Inflammatory macrophage treated with lipopolysaccharide for 4 hours (primary cell): ENCODE results near the gene APOL3.
"Not testable (repeated sequence)": the region's sequence is repeated elsewhere in the genome, so short reads cannot be mapped to it uniquely, and the experiment has no call there.

ENCODE experiments used
- DNase-seq: peaks from one replicate; pipeline ENCODE4 v3.0.0-alpha.2; 2020

Gene APOL3

DNA sequence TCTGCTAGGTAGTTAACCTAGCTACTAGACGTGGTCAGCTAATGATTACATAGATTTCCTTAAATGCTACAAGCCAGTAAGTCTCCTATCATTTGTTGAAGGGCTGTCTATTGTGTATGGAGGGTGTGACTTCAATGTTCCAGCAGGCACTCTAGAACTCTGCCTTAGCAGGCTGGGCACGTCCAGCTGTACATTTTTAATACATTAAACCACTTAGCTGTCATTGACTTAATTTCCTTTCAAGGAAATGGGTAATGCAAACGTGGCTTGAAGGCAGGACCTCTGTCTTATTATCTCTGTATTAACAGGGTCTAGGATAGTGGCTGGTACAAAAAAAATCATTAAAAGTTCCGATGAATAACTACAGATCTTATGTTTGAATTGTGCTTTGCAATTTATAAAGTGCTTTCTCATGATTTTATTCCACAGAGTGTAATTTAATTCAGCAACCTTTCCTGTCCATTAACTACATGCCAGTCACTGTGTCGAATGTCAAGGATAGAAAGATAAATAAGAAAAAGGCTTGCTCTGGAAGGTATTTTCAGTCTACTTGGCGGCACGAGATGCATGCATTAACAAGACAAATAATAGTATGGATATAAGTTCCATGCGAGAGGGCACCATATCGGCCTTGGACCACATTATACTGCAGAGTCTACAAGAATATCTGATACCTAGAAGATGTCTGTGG is 60.3 kb downstream of the APOL3 start:
- DNase-seq, result no peak

DNA sequence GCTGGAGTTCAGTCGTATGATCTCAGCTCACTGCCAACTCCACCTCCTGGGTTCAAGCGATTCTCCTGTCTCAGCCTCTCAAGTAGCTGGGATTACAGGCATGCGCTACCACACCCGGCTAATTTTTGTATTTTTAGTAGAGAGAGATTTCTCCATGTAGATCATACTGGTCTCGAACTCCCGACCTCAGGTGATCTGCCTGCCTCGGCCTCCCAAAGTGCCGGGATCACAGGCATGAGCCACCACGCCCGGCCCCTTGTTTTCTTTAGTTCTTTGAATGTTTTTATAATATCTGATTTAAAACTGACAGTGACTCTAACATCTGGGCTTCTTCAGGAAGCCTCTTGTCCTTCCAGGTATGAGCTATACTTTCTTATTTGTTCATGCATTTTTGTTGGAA is 61.0 kb downstream of the APOL3 start:
- not testable (repeated sequence) for DNase-seq

DNA sequence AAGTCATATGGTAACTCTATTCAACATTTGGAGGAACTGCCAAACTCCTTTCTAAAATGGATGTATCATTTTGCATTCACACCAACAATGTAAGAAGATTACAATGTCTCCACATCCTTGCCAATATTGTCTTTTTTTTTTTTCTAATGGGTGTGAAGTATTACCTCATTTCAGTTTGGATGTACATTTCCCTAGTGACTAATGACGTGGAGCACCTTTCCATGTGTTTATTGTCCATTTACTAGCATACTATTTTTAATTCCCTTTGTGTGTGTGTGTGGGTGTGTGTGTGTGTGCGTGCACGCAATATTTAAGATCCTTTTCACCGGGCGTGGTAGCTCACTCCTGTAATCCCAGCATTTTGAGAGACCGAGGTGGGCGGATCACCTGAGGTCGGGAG is 62.7 kb downstream of the APOL3 start:
- DNase-seq, result no peak

DNA sequence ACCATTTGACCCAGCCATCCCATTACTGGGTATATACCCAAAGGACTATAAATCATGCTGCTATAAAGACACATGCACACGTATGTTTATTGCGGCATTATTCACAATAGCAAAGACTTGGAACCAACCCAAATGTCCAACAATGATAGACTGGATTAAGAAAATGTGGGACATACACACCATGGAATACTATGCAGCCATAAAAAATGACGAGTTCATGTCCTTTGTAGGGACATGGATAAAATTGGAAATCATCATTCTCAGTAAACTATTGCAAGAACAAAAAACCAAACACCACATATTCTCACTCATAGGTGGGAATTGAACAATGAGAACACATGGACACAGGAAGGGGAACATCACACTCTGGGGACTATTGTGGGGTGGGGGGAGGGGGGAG is 69.8 kb downstream of the APOL3 start:
- DNase-seq, result not testable (repeated sequence)
